Progenitor cell of endocrine pancreas (in vitro differentiated cells): ENCODE data around the gene GNA15. TPM values are rescaled to one million over a fixed set of nuclear protein-coding genes. Genes with fewer than 3 reads are reported as not detected.

Experiments
- DNase-seq: peaks from one replicate; pipeline ENCODE4 v3.0.0; 2021; ENCODE audit warnings: low spot score; ENCODE audit not compliant: unreplicated experiment
- H3K27ac Mint-ChIP-seq: 2 replicates; pipeline ENCODE4 v1.8.0; 2021; ENCODE audit warnings: mild to moderate bottlenecking, moderate library complexity, mixed read lengths
- H3K27me3 Mint-ChIP-seq: 2 replicates; pipeline ENCODE4 v1.8.0; 2021; ENCODE audit warnings: mixed read lengths
- H3K36me3 Mint-ChIP-seq: 2 replicates; pipeline ENCODE4 v1.8.0; 2022; ENCODE audit warnings: mixed read lengths; ENCODE audit not compliant: insufficient read depth
- H3K4me1 Mint-ChIP-seq: 2 replicates; pipeline ENCODE4 v1.8.0; 2021; ENCODE audit warnings: low read depth, mixed read lengths
- H3K4me3 Mint-ChIP-seq: 2 replicates; pipeline ENCODE4 v1.8.0; 2021; ENCODE audit warnings: low read depth, mild to moderate bottlenecking, moderate library complexity, mixed read lengths
- H3K9me3 Mint-ChIP-seq: 2 replicates; pipeline ENCODE4 v1.8.0; 2021; ENCODE audit warnings: low read depth, mixed read lengths
- CTCF ChIP-seq: fragments of 200-600 bp; sonication (generic); IDR thresholded peaks from one replicate; pipeline ENCODE4 v1.5.0; 2021; ENCODE audit warnings: antibody characterized with exemption, mild to moderate bottlenecking; ENCODE audit not compliant: unreplicated experiment
- total RNA-seq: library from RNA; stranded (reverse); gene quantifications from 2 replicates; pipeline ENCODE4 v1.2.1, GENCODE V29; 2021

The GNA15 gene
- total RNA-seq, 1 donor from 2014 or later, result not detected

DNA sequence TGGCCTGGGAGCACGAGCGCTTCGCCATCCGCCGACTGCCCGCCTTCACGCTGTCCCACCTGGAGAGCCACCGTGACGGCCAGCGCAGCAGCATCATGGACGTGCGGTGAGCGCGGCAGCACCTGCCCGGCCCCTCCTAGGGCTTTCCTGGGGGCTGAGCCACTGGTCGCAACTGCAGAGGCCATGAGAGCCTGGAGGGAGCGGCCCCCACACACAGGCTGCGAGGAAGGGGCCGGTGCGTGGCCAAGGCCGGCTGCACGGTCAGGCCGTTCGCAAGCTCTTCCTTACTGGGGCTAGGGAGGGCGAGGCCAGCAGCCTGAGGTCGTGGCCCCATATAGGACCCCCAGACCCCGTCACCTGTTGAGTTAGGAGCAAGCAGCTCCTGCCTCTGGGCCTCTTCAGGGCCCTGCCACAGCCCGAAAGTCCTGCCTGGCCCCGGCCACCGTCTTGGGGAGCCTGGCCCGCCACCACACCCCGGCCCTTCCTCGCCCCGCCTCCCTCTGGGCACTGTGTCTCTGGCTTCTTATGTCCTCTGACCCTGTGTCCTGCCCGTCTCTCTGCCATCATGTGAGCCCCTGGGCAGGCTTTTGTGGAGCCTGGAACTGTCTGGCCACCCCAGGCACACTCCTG, 68.9 kb downstream of the GNA15 start:
- H3K36me3 Mint-ChIP-seq, result peaks cover 4% of the 10 kb centered on the region
- H3K27me3 Mint-ChIP-seq, result no peaks in the 10 kb centered on the region
- no peak for DNase-seq
- no peak for TF ChIP-seq CTCF
- no peak overlapping the region for H3K4me3 Mint-ChIP-seq
- no peaks in the 10 kb centered on the region for H3K4me1 Mint-ChIP-seq
- H3K9me3 Mint-ChIP-seq, result no peaks in the 10 kb centered on the region
- no peak overlapping the region for H3K27ac Mint-ChIP-seq

DNA sequence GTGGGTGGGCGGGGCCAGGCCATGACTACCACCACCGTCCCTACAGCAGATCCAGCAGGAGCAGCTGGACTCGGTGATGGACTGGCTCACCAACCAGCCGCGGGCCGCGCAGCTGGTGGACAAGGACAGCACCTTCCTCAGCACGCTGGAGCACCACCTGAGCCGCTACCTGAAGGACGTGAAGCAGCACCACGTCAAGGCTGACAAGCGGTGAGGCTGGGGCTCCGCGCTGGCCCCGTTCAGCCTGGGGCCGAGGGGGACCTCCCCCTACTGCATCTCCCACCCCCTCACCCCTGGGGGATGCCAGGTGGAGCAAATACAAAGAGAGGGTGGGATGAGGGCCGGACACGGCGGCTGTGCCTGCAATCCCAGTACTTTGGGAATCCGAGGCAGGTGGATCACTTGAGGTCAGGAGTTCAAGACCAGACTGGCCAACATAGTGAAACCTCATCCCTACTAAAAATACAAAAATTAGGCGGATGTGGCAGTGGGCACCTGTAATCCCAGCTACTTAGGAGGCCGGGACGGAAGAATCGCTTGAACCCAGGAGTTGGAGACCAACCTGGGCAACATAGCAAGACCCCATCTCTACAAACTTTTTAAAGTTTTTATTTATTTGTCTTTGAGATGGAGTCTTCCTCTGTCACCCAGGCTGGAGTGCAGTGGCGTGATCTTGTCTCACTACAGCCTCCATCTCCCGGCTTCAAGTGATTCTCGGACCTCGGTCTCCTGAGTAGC, 70.6 kb downstream of the GNA15 start:
- no peaks in the 10 kb centered on the region for H3K4me1 Mint-ChIP-seq
- no peak overlapping the region for H3K27ac Mint-ChIP-seq
- H3K36me3 Mint-ChIP-seq, result peaks cover 4% of the 10 kb centered on the region
- no peak overlapping the region for H3K4me3 Mint-ChIP-seq
- no peaks in the 10 kb centered on the region for H3K27me3 Mint-ChIP-seq
- no peaks in the 10 kb centered on the region for H3K9me3 Mint-ChIP-seq
- TF ChIP-seq CTCF, result no peak
- no peak for DNase-seq

DNA sequence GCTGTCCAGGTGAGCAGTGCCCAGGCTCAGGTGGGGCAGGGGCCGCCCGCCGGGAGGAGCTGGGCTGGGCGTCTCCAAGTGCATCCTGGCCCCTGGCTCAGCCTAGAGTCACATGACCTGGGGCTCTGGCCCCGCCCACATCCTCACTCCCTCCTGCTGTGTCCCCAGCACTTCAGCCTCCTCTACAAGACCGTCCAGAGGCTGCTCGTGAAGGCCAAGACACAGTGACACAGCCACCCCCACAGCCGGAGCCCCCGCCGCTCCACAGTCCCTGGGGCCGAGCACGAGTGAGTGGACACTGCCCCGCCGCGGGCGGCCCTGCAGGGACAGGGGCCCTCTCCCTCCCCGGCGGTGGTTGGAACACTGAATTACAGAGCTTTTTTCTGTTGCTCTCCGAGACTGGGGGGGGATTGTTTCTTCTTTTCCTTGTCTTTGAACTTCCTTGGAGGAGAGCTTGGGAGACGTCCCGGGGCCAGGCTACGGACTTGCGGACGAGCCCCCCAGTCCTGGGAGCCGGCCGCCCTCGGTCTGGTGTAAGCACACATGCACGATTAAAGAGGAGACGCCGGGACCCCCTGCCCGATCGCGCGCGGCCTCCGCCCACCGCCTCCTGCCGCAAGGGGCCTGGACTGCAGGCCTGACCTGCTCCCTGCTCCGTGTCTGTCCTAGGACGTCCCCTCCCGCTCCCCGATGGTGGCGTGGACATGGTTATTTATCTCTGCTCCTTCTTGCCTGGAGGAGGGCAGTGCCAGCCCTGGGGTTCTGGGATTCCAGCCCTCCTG, 71.8 kb downstream of the GNA15 start:
- peaks cover 4% of the 10 kb centered on the region for H3K36me3 Mint-ChIP-seq
- TF ChIP-seq CTCF, result no peak
- H3K27me3 Mint-ChIP-seq, result no peaks in the 10 kb centered on the region
- H3K9me3 Mint-ChIP-seq, result no peaks in the 10 kb centered on the region
- no peak overlapping the region for H3K4me3 Mint-ChIP-seq
- no peaks in the 10 kb centered on the region for H3K4me1 Mint-ChIP-seq
- no peak for DNase-seq
- H3K27ac Mint-ChIP-seq, result no peak overlapping the region

DNA sequence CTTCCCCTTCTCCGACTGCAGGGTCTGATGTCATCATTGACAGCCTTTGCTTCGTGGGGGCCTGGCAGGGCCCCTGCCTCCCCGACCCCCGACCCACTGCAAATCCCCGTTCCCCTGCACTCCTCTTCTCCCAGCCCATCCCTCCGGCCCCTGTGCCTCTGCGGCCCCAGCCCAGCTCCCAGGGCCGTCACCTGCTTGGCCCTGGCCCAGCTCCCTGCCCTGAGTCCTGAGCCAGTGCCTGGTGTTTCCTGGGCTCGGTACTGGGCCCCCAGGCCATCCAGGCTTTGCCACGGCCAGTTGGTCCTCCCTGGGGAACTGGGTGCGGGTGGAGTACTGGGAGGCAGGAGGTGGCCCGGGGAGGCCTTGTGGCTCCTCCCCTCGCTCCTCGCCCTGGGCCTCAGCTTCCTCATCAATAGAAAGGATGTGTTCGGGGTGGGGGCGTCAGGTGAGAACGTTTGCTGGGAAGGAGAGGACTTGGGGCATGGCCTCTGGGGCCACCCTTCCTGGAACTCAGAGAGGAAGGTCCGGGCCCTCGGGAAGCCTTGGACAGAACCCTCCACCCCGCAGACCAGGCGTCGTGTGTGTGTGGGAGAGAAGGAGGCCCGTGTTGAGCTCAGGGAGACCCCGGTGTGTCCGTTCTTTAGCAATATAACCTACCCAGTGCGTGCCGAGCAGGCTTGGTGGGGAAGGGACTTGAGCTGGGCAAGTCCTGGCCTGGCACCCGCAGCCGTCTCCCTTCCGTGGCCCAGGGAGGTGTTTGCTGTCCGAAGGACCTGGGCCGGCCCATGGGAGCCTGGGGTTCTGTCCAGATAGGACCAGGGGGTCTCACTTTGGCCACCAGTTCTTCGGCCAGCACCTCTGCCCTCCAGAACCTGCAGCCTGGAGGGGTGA, 72.7 kb downstream of the GNA15 start:
- Mint-ChIP-seq H3K4me1 (no peaks in the 10 kb centered on the region), H3K4me3 (no peak overlapping the region), H3K36me3 (peaks cover 4% of the 10 kb centered on the region), H3K27ac (no peak overlapping the region), H3K27me3 (no peaks in the 10 kb centered on the region), H3K9me3 (no peaks in the 10 kb centered on the region)
- no peak for DNase-seq
- TF ChIP-seq CTCF, result no peak
